Transverse colon (tissue), 4 donors: Measurements from ENCODE around the gene IFITM10. TPM values are rescaled to one million over a fixed set of nuclear protein-coding genes. Genes with fewer than 3 reads are reported as not detected.
"Not testable (repeated sequence)": the region's sequence is repeated elsewhere in the genome, so short reads cannot be mapped to it uniquely, and the experiment has no call there.

ENCODE experiments used
- DNase-seq: peaks from one replicate; pipeline ENCODE4 v3.0.0-alpha.2; 2019
- H3K27ac ChIP-seq, 4 donors: fragments of 200-600 bp; sonication (generic); 2 replicates each; pipeline ENCODE4 v1.5.1; 2016 to 2018; ENCODE audit warnings: inconsistent platforms in 4 of 4
- H3K27me3 ChIP-seq: fragments of 200-600 bp; sonication (generic); 2 replicates; pipeline ENCODE4 v1.5.1; 2017; ENCODE audit warnings: inconsistent platforms
- H3K36me3 ChIP-seq, 4 donors: fragments of 200-600 bp; sonication (generic); 2 replicates each; pipeline ENCODE4 v1.5.1; 2017 to 2019; ENCODE audit warnings: inconsistent platforms in 4 of 4
- H3K4me1 ChIP-seq, 4 donors: fragments of 200-600 bp; sonication (generic); 2 replicates each; pipeline ENCODE4 v1.5.1; 2017 to 2020; ENCODE audit warnings: inconsistent platforms in 4 of 4
- H3K4me3 ChIP-seq, 4 donors: fragments of 200-600 bp; sonication (generic); 1 replicate in 1 of 4; 2 replicates in 3 of 4; pipeline versions ENCODE4 v1.5.1 to v1.6.1; 2017 to 2019; ENCODE audit warnings: inconsistent platforms in 4 of 4
- H3K9me3 ChIP-seq, 2 donors: fragments of 200-600 bp; sonication (generic); 2 replicates each; pipeline ENCODE4 v1.5.1; 2017 to 2019; ENCODE audit warnings: inconsistent platforms in 2 of 2
- CTCF ChIP-seq, 5 experiments: fragments of 200-600 bp in 3 of 5; fragments of 450-650 bp in 2 of 5; sonication (generic) in 3 of 5; IDR thresholded peaks; 1 replicate in 2 of 5; 2 replicates in 3 of 5; pipeline ENCODE4 v1.5.1; 2016 to 2017; ENCODE audit warnings: antibody characterized with exemption in 5 of 5, inconsistent platforms in 3 of 5, mild to moderate bottlenecking in 2 of 5, moderate library complexity in 1 of 5
- EP300 ChIP-seq: sonication (generic); formaldehyde crosslinking; IDR thresholded peaks from one replicate; pipeline ENCODE4 v1.6.1; 2017; ENCODE audit warnings: antibody characterized with exemption, low read depth
- POLR2A ChIP-seq: fragments of 450-650 bp; IDR thresholded peaks from one replicate; pipeline ENCODE4 v1.6.1; 2016; ENCODE audit warnings: antibody characterized with exemption, mild to moderate bottlenecking, moderate library complexity
- POLR2AphosphoS5 ChIP-seq, 3 donors: sonication (generic); formaldehyde crosslinking; IDR thresholded peaks; one replicate each; pipeline ENCODE4 v1.6.1; 2016; ENCODE audit warnings: antibody characterized with exemption in 3 of 3
- WGBS, 2 donors: methylation state at CpG; one replicate each; pipeline ENCODE4 v1.1.5; 2018; ENCODE audit warnings: low coverage in 1 of 2; 5-methylcytosine and 5-hydroxymethylcytosine counted together
- in situ Hi-C, 4 donors: fragments of 200-750 bp; cut with MboI; loops; one replicate each; pipeline versions ENCODE4 v1.15.0 to v1.15.1; 2017; ENCODE audit warnings: low sequenced_read_pairs in 3 of 4, low pct_ligation_motif_present in 1 of 4, low pct_unique_long_range_greater_than_20kb in 1 of 4
- intact Hi-C: fragments of 100-400 bp; cut with DNase I; formaldehyde crosslinking; loops from one replicate; pipeline ENCODE4 v1.15.1; 2023; ENCODE audit warnings: low total_unique reads
- total RNA-seq, 4 donors: library from RNA; depleted of rRNA; stranded (reverse); fragments of >200 nt; gene quantifications; one replicate each; pipeline ENCODE4 v1.1.0, GENCODE V29; 2016

Gene IFITM10
- total RNA-seq, 4 donors from 2014 or later = 0.68 to 13.5 (median 1.3) TPM

DNA sequence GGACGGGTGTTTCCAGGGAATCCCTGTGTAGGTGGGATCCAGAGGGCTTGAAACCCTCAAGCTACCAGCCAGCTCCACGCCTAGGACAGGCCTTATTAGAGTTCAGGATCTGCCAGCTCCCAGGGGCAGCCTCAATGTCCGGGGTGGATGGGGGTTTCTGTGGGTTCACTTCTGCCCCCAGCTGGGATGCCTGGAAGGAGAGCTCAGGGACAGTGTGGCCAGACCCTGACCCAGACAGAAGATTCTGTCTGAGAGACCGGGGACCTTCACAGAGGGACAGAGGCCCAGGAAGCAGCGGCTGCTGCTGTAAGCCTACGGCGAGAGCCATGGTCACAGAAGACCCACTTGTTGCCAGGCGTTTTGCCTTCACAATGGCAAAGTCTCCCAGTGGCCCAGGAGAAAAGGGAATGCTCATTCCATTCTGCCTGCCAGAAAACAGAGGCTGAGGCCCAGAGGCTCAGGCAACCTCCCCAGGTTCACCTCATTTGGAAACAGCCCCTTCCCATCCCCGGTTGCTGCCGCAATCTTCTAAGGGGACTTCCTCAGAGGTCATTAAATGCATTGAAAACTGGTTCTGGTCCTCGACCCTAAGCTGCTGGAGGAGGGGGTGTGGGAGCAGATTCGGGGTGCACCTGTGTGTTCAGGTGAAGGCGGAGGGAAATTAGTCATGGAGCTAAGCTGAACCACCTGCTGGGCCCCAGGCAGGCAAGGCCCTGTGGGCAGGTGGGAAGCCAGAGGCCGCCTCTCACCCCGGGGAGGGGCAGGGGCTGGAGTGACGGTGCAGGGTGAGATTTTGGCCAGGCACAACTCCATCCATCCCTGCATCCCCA, 58.3 kb downstream of the IFITM10 start:
- DNase-seq = no peak
- no peak overlapping the region for H3K4me3 ChIP-seq
- no peak overlapping the region for H3K27ac ChIP-seq
- no peak for TF ChIP-seq POLR2AphosphoS5 (IDR thresholded peaks at IDR 0.05)
- no peak for TF ChIP-seq EP300
- TF ChIP-seq POLR2A = no peak
- TF ChIP-seq CTCF (IDR thresholded peaks at IDR 0.05) = no peak
- in situ Hi-C loops (loop anchor here in 2 of 4 donors (25.0 kb wide), 1 partner anchor 470 kb away; the partner anchor contains the start of genes INS (in 2 of the 2) and TH (in 2 of the 2)), intact Hi-C loops (loop anchor here (2.0 to 5.0 kb wide), 2 partner anchors 141 to 465 kb away; no protein-coding TSS in a partner anchor)
- H3K9me3 ChIP-seq = no peaks in the 10 kb centered on the region
- 60 to 69% methylated on average over 1 to 16 of the region's 16 CpGs for WGBS, 2 donors
- peaks cover 13% of the 10 kb centered on the region for H3K27me3 ChIP-seq
- H3K36me3 ChIP-seq = no peaks in the 10 kb centered on the region
- H3K4me1 ChIP-seq = peaks cover 6 to 13% (median 11%) of the 10 kb centered on the region in 4 donors

- in situ Hi-C loops (loop anchor here in 2 of 4 donors (25.0 kb wide), 1 partner anchor 471 kb away; the partner anchor contains the start of genes INS (in 2 of the 2) and TH (in 2 of the 2)), intact Hi-C loops (loop anchor here (5.0 kb wide), 1 partner anchor 466 kb away; no protein-coding TSS in a partner anchor)
- DNase-seq = no peak
- H3K4me3 ChIP-seq = no peak overlapping the region
- peaks cover 6 to 13% (median 11%) of the 10 kb centered on the region in 4 donors for H3K4me1 ChIP-seq
- H3K36me3 ChIP-seq = no peaks in the 10 kb centered on the region
- H3K27me3 ChIP-seq = peaks cover 13% of the 10 kb centered on the region
- no peak overlapping the region for H3K27ac ChIP-seq
- 33% methylated on average over 16 of the region's 16 CpGs; no CpG with 5 or more reads in 1 of the 2 donors for WGBS, 2 donors
- no peaks in the 10 kb centered on the region for H3K9me3 ChIP-seq
- TF ChIP-seq POLR2AphosphoS5 (IDR thresholded peaks at IDR 0.05) (no peak), POLR2A (no peak), CTCF (IDR thresholded peaks at IDR 0.05) (no peak), EP300 (no peak)
Observed at GRCh38 chr11:1691026-1691877, 59.1 kb downstream of the IFITM10 start.

GRCh38 chr11:1690167-1691025, 60.0 kb downstream of the IFITM10 start:
- in situ Hi-C loops (loop anchor here in 2 of 4 donors (25.0 kb wide), 1 partner anchor 472 kb away; the partner anchor contains the start of genes INS (in 2 of the 2) and TH (in 2 of the 2)), intact Hi-C loops (loop anchor here (5.0 kb wide), 1 partner anchor 467 kb away; no protein-coding TSS in a partner anchor)
- no peak for TF ChIP-seq POLR2AphosphoS5 (IDR thresholded peaks at IDR 0.05)
- TF ChIP-seq EP300 = no peak
- TF ChIP-seq CTCF (IDR thresholded peaks at IDR 0.05) = no peak
- TF ChIP-seq POLR2A = no peak
- H3K4me1 ChIP-seq = peaks cover 6 to 13% (median 11%) of the 10 kb centered on the region in 4 donors
- H3K4me3 ChIP-seq = no peak overlapping the region
- DNase-seq = no peak
- H3K27ac ChIP-seq = no peak overlapping the region
- H3K27me3 ChIP-seq = peaks cover 13% of the 10 kb centered on the region
- 52 to 59% methylated on average over 13 to 22 of the region's 22 CpGs for WGBS, 2 donors
- no peaks in the 10 kb centered on the region for H3K36me3 ChIP-seq
- no peaks in the 10 kb centered on the region for H3K9me3 ChIP-seq

DNA sequence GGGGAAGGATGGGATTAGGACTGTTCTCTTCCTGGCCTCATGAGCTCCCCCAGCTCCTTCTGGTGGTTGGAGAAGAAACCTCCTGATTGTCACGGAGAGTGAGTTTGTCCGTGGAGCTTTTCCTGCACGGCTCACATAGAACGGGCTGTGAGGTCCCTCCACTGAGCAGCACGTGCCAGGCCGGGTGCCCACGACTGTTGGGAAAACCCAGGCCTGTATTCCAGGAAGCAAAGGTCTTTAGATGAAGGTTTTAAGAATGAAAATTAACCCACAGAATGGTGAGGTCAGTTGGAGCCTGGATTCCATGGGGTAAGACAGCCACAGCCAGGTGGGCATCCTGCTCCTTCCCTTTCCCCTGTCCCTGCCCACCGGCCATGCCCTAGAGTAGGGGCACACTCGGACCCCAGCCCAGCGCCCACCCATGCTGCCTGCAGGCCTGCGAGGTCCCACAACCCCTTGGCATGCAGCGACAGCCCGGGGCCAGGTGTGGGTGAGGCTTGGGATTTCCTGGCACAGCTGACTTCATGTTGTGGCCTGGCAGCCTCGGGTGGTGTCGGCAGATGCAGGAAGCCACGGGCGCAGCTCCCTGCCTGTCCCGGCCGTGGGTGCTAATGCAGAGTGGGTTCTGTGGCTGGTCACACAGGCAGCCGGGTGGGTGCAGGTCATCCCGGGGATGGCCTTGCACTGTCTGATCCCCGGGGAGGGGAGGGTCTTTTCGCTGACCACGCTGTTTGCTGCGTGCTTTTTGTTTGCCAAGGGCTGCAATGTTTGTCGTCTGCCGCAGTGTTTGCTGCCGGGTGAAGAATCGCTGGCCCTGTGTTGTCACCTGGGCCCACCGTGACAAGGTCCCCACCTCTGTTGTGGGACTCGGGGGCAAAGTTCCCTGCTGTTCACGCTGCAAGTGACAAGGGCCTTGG, 60.9 kb downstream of the IFITM10 start:
- intact Hi-C loops (loop anchor here (5.0 kb wide), 1 partner anchor 468 kb away; no protein-coding TSS in a partner anchor), in situ Hi-C loops (loop anchor here in 2 of 4 donors (25.0 kb wide), 1 partner anchor 473 kb away; the partner anchor contains the start of genes INS (in 2 of the 2) and TH (in 2 of the 2))
- WGBS, 2 donors = 39% methylated on average over 22 of the region's 32 CpGs; no CpG with 5 or more reads in 1 of the 2 donors
- H3K9me3 ChIP-seq, H3K27ac ChIP-seq, DNase-seq, H3K36me3 ChIP-seq, H3K4me3 ChIP-seq: not testable (repeated sequence)
- Histone ChIP-seq H3K4me1 (peaks cover 6 to 13% (median 11%) of the 10 kb centered on the region in 4 donors), H3K27me3 (peaks cover 13% of the 10 kb centered on the region)

GRCh38 chr11:1688336-1688947, 62.0 kb downstream of the IFITM10 start:
- DNase-seq, H3K9me3 ChIP-seq, H3K27ac ChIP-seq, H3K4me3 ChIP-seq, H3K4me1 ChIP-seq, intact Hi-C loops, H3K36me3 ChIP-seq: not testable (repeated sequence)
- 75% methylated on average over 19 of the region's 19 CpGs; no CpG with 5 or more reads in 1 of the 2 donors for WGBS, 2 donors
- in situ Hi-C loops = loop anchor here in 2 of 4 donors (25.0 kb wide), 1 partner anchor 474 kb away; the partner anchor contains the start of genes INS (in 2 of the 2) and TH (in 2 of the 2)
- peaks cover 13% of the 10 kb centered on the region for H3K27me3 ChIP-seq
